Measurements from ENCODE around the gene MIPOL1.

MIPOL1 gene

DNA sequence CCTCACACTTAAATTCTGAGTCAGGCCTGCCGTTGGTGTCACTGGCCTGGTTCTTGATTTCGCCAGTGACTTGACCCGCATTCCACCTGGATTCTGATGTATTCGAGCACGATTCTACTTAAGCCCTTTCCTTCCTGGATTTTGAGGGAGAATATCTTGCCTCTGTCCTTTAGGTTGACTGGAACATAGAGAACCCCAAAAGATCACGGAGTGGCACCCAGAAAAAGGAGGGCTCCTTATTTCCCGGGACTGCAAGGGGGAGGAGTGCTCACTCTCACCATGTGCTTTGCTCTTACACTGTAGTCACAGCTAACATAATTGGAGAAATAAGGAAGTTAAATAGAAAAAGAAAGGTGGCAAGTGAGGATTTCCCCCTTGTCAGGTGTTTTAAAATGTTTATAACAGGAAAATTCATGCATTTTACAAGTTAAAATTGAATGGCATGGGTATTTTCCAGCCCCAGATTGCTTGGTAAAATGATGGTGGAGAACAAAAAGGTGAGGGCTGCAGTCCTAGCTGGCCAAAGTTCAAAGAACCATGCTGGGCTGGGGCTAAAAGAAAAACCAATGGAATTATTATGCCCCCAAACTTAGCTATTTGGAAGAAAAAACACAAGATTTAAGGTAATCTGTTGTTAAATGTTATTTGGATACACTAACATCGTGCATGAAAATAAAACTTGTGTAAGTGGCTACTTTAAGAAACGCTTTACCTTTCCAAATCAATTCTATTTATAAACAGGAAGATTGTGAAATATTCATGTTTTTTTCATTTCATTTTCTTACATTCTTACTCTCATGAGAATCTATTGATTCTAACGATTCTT lies 388.4 kb downstream of the MIPOL1 start:
- Histone ChIP-seq H3K27ac (ENCODE audit: low read depth, low read length) (no peak overlapping the region), H3K9ac (ENCODE audit: low read length in 5 of 5) (no peak overlapping the region)

DNA sequence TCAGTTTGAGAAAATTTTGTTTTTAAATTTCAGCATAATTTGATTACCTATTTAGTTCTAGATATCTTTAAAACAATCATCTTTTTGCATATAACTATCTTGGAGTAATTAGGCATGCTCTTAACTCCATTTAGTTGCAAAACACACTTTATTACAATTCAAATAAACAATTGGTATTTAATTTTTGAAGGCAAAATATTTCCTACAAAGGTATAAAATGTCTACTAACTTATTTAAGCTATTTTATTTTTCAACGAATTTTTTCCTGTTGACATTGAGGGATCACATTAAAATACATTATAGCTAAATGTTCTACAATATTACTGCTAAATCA lies 389.0 kb downstream of the MIPOL1 start:
- H3K4me1 ChIP-seq (ENCODE audit: control insufficient read depth in 5 of 5, insufficient read depth in 5 of 5, low read length in 5 of 5): peaks cover 0 to 22% (median 10%) of the 10 kb centered on the region in 5 donors
- H3K27ac ChIP-seq (ENCODE audit: low read depth, low read length): no peak overlapping the region
- H3K9me3 ChIP-seq (ENCODE audit: control insufficient read depth in 5 of 5, low read length in 5 of 5): no peaks in the 10 kb centered on the region
- peaks cover 57 to 87% (median 70%) of the 10 kb centered on the region in 5 donors for H3K27me3 ChIP-seq (ENCODE audit: control insufficient read depth in 5 of 5, insufficient read depth in 4 of 5, low read length in 5 of 5)
- H3K36me3 ChIP-seq (ENCODE audit: control insufficient read depth in 5 of 5, insufficient read depth in 5 of 5, low read length in 5 of 5): no peaks in the 10 kb centered on the region
- no peak overlapping the region for H3K9ac ChIP-seq (ENCODE audit: low read length in 5 of 5)
- no peak overlapping the region for H3K4me3 ChIP-seq (ENCODE audit: low read depth in 1 of 5, low read length in 5 of 5)

More for the DNA sequence above, 388.4 kb downstream of the MIPOL1 start:
- Histone ChIP-seq H3K9me3 (ENCODE audit: control insufficient read depth in 5 of 5, low read length in 5 of 5) (no peaks in the 10 kb centered on the region), H3K4me1 (ENCODE audit: control insufficient read depth in 5 of 5, insufficient read depth in 5 of 5, low read length in 5 of 5) (peaks cover 0 to 22% (median 10%) of the 10 kb centered on the region in 5 donors), H3K4me3 (ENCODE audit: low read depth in 1 of 5, low read length in 5 of 5) (no peak overlapping the region), H3K27me3 (ENCODE audit: control insufficient read depth in 5 of 5, insufficient read depth in 4 of 5, low read length in 5 of 5) (peaks cover 54 to 83% (median 65%) of the 10 kb centered on the region in 5 donors), H3K36me3 (ENCODE audit: control insufficient read depth in 5 of 5, insufficient read depth in 5 of 5, low read length in 5 of 5) (no peaks in the 10 kb centered on the region)

DNA sequence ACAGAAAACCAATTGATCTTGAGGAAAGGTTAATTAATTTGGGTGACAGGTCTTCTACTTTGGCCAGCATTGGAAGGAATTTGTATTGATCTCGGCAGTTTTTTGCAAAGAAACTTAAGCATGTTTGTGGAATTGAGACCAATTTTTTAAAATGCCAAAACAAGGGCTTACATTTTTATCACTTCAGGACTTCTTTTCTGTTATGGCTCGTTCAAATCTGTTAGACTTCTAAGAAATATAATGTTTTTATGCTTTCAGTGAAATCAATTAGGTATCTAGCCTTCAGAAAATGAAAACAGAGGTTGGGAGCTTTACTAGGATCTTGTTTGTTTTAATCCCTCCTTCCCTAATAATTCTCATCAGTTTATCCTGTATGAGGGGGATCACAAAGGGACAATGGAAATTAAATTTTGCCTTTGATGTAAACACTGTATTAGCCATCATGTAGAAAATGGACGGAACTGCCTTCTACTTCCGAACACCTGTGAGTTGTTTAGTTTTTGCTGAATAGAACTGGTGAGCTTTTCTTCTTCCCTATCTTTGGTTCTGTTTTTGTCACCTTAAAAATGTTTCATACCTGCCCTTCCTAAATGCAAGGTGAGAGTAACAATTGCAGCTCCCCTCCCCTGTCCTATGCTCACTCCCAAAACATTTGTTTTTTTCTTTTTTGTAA lies 389.5 kb downstream of the MIPOL1 start:
- Histone ChIP-seq H3K27ac (ENCODE audit: low read depth, low read length) (no peak overlapping the region), H3K9me3 (ENCODE audit: control insufficient read depth in 5 of 5, low read length in 5 of 5) (no peaks in the 10 kb centered on the region), H3K4me1 (ENCODE audit: control insufficient read depth in 5 of 5, insufficient read depth in 5 of 5, low read length in 5 of 5) (peaks cover 0 to 26% (median 14%) of the 10 kb centered on the region in 5 donors), H3K4me3 (ENCODE audit: low read depth in 1 of 5, low read length in 5 of 5) (no peak overlapping the region), H3K36me3 (ENCODE audit: control insufficient read depth in 5 of 5, insufficient read depth in 5 of 5, low read length in 5 of 5) (no peaks in the 10 kb centered on the region), H3K27me3 (ENCODE audit: control insufficient read depth in 5 of 5, insufficient read depth in 4 of 5, low read length in 5 of 5) (peaks cover 62 to 92% (median 74%) of the 10 kb centered on the region in 5 donors), H3K9ac (ENCODE audit: low read length in 5 of 5) (no peak overlapping the region)

- Histone ChIP-seq H3K4me1 (ENCODE audit: control insufficient read depth in 5 of 5, insufficient read depth in 5 of 5, low read length in 5 of 5) (peaks cover 0 to 28% (median 16%) of the 10 kb centered on the region in 5 donors), H3K9me3 (ENCODE audit: control insufficient read depth in 5 of 5, low read length in 5 of 5) (no peaks in the 10 kb centered on the region), H3K27me3 (ENCODE audit: control insufficient read depth in 5 of 5, insufficient read depth in 4 of 5, low read length in 5 of 5) (peaks cover 70 to 95% (median 77%) of the 10 kb centered on the region in 5 donors), H3K9ac (ENCODE audit: low read length in 5 of 5) (no peak overlapping the region), H3K4me3 (ENCODE audit: low read depth in 1 of 5, low read length in 5 of 5) (no peak overlapping the region), H3K27ac (ENCODE audit: low read depth, low read length) (no peak overlapping the region), H3K36me3 (ENCODE audit: control insufficient read depth in 5 of 5, insufficient read depth in 5 of 5, low read length in 5 of 5) (no peaks in the 10 kb centered on the region)
These were observed 390.3 kb downstream of the MIPOL1 start for GRCh38 chr14:37587881-37588666.

DNA sequence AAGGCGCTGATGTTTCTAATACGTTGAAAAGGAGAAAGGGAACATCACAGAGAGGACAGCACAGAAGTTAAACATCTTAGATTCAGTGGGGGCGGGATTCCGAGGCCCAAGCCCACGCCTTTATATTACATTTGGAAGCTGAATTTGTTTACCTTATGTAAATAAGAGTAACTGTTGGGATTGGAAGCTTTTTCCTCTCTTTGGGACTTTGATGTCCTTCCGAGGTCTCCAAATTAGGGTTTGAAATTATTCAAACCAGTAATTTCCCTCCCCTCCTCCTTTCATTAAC lies 390.9 kb downstream of the MIPOL1 start:
- H3K36me3 ChIP-seq (ENCODE audit: control insufficient read depth in 5 of 5, insufficient read depth in 5 of 5, low read length in 5 of 5): no peaks in the 10 kb centered on the region
- H3K4me1 ChIP-seq (ENCODE audit: control insufficient read depth in 5 of 5, insufficient read depth in 5 of 5, low read length in 5 of 5): peaks cover 0 to 23% (median 14%) of the 10 kb centered on the region in 5 donors
- no peaks in the 10 kb centered on the region for H3K9me3 ChIP-seq (ENCODE audit: control insufficient read depth in 5 of 5, low read length in 5 of 5)
- no peak overlapping the region for H3K27ac ChIP-seq (ENCODE audit: low read depth, low read length)
- no peak overlapping the region for H3K4me3 ChIP-seq (ENCODE audit: low read depth in 1 of 5, low read length in 5 of 5)
- no peak overlapping the region for H3K9ac ChIP-seq (ENCODE audit: low read length in 5 of 5)
- peaks cover 67 to 95% (median 78%) of the 10 kb centered on the region in 5 donors for H3K27me3 ChIP-seq (ENCODE audit: control insufficient read depth in 5 of 5, insufficient read depth in 4 of 5, low read length in 5 of 5)

DNA sequence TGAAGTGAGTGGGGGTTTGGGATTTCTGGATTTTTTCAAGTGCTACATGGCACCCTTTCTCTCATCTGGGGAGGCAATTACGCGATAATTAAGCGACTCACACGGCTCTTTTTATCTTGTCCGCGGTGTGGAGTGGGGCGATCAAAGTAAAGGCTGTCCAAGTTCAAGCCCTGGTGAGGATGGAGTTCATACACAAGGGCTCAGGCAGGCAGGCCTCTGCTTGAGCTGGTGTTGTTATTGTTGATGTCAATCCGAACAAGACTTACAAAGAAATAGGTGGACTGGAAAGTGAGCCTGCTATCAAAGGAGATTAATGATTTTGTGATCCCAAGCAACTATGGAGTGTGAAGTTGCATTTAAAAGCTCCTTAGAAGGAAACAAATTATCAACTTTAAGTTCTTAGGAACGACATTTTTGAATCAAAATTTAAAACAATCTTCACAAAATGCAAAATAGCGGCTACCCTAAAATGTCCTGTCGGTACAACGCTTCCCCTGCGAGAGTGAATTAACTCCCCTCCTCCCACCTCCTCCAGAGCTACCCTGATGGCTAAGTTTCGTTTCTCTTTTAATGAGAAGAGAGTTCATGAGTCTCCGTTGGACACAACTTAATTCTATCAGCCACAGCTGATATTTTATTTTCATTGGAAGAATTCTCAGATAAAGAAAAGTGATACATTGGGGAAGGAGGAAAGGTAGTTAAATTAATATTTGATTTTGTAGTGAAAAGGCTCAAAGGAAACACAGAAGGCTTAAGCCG lies 391.4 kb downstream of the MIPOL1 start:
- Histone ChIP-seq H3K4me1 (ENCODE audit: control insufficient read depth in 5 of 5, insufficient read depth in 5 of 5, low read length in 5 of 5) (peaks cover 0 to 23% (median 17%) of the 10 kb centered on the region in 5 donors), H3K27ac (ENCODE audit: low read depth, low read length) (no peak overlapping the region), H3K27me3 (ENCODE audit: control insufficient read depth in 5 of 5, insufficient read depth in 4 of 5, low read length in 5 of 5) (peaks cover 65 to 93% (median 79%) of the 10 kb centered on the region in 5 donors), H3K9me3 (ENCODE audit: control insufficient read depth in 5 of 5, low read length in 5 of 5) (no peaks in the 10 kb centered on the region), H3K9ac (ENCODE audit: low read length in 5 of 5) (no peak overlapping the region), H3K36me3 (ENCODE audit: control insufficient read depth in 5 of 5, insufficient read depth in 5 of 5, low read length in 5 of 5) (no peaks in the 10 kb centered on the region), H3K4me3 (ENCODE audit: low read depth in 1 of 5, low read length in 5 of 5) (no peak overlapping the region)

DNA sequence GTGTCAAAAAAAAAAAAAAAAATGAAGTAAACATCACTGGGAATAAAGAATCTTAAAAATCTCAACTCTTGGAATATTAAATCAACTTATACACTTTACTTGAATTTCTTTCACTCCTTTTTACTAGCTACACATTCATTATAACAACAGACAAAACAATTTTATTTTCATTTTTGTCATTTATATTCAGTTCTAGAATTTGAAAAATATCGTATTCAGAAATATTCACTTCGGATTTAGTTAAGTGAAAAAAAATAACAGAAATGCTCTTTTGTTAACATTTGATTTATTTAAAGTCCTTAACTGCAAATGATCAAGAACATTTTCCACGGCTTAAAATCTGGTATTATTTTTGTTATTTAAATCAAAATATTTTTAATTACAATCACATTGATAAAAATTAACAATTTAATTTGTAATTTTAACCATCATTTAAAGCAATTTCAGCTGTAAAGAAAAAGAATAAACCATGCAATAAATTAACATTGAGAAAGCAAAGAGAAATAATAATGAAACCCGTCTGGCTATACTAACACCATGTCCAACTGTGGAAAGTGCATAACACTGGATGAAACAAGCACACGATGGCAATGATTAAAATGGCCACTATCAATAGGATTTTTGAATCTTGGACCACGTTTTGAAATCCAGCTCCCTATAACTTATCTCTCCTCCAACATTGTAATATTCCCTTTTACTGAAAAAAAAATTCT lies 392.1 kb downstream of the MIPOL1 start:
- H3K4me1 ChIP-seq (ENCODE audit: control insufficient read depth in 5 of 5, insufficient read depth in 5 of 5, low read length in 5 of 5): peaks cover 0 to 20% (median 19%) of the 10 kb centered on the region in 5 donors
- H3K9me3 ChIP-seq (ENCODE audit: control insufficient read depth in 5 of 5, low read length in 5 of 5): no peaks in the 10 kb centered on the region
- no peak overlapping the region for H3K9ac ChIP-seq (ENCODE audit: low read length in 5 of 5)
- no peak overlapping the region for H3K4me3 ChIP-seq (ENCODE audit: low read depth in 1 of 5, low read length in 5 of 5)
- peaks cover 58 to 88% (median 72%) of the 10 kb centered on the region in 5 donors for H3K27me3 ChIP-seq (ENCODE audit: control insufficient read depth in 5 of 5, insufficient read depth in 4 of 5, low read length in 5 of 5)
- no peak overlapping the region for H3K27ac ChIP-seq (ENCODE audit: low read depth, low read length)
- H3K36me3 ChIP-seq (ENCODE audit: control insufficient read depth in 5 of 5, insufficient read depth in 5 of 5, low read length in 5 of 5): no peaks in the 10 kb centered on the region

GRCh38 chr14:37590428-37591139 lies 392.8 kb downstream of the MIPOL1 start:
- Histone ChIP-seq H3K9me3 (ENCODE audit: control insufficient read depth in 5 of 5, low read length in 5 of 5) (no peaks in the 10 kb centered on the region), H3K27ac (ENCODE audit: low read depth, low read length) (no peak overlapping the region), H3K4me1 (ENCODE audit: control insufficient read depth in 5 of 5, insufficient read depth in 5 of 5, low read length in 5 of 5) (peaks cover 0 to 22% (median 16%) of the 10 kb centered on the region in 5 donors), H3K27me3 (ENCODE audit: control insufficient read depth in 5 of 5, insufficient read depth in 4 of 5, low read length in 5 of 5) (peaks cover 54 to 84% (median 67%) of the 10 kb centered on the region in 5 donors), H3K4me3 (ENCODE audit: low read depth in 1 of 5, low read length in 5 of 5) (no peak overlapping the region), H3K9ac (ENCODE audit: low read length in 5 of 5) (no peak overlapping the region), H3K36me3 (ENCODE audit: control insufficient read depth in 5 of 5, insufficient read depth in 5 of 5, low read length in 5 of 5) (no peaks in the 10 kb centered on the region)

Measured in subcutaneous abdominal adipose tissue (tissue), 5 donors.